ENCODE results near the gene PLXNA4. TPM values are rescaled to one million over a fixed set of nuclear protein-coding genes. Genes with fewer than 3 reads are reported as not detected.

PLXNA4 gene
- total and polyA plus RNA-seq, 2 donors (not counting 1 experiment from before 2014, with no cell fraction given) = not detected

DNA sequence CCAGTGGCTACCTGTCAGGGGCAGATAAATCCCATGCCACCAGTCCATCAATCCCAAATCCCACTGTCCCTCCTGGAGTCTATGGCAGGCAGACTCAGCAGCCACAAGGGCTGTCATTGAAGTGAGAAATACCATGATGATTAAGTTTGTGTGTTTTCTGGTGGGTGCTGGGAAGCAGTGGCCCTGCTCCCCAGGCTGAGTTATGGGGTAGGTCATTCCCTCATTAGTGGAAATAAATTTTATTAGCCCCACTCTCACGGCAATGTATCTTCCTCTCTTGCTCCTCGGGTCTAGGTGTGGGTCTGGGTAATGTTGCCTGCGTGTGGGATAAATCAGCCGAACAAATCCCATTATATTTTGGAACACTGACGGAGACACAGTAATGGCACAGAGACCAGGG, 76.8 kb downstream of the PLXNA4 start:
- H3K27me3 ChIP-seq (replicated peaks in 1 of 4; ENCODE audit: control extremely low read depth in 1 of 4, control insufficient read depth in 3 of 4, insufficient read depth in 4 of 4, low read length in 3 of 4) = no peaks in the 10 kb centered on the region
- no peak overlapping the region for H3K4me2 ChIP-seq (replicated peaks; ENCODE audit: low read depth, low read length, poor library complexity, severe bottlenecking)
- H3K27ac ChIP-seq (ENCODE audit: low read length in 2 of 2) = no peak overlapping the region
- intact Hi-C loops (cut with micrococcal nuclease) = no loop called here
- no peak for TF ChIP-seq EZH2 (IDR thresholded peaks at IDR 0.05; ENCODE audit: borderline replicate concordance, insufficient read depth, low read depth, low read length, poor library complexity, severe bottlenecking)
- TF ChIP-seq, protein P1, sequence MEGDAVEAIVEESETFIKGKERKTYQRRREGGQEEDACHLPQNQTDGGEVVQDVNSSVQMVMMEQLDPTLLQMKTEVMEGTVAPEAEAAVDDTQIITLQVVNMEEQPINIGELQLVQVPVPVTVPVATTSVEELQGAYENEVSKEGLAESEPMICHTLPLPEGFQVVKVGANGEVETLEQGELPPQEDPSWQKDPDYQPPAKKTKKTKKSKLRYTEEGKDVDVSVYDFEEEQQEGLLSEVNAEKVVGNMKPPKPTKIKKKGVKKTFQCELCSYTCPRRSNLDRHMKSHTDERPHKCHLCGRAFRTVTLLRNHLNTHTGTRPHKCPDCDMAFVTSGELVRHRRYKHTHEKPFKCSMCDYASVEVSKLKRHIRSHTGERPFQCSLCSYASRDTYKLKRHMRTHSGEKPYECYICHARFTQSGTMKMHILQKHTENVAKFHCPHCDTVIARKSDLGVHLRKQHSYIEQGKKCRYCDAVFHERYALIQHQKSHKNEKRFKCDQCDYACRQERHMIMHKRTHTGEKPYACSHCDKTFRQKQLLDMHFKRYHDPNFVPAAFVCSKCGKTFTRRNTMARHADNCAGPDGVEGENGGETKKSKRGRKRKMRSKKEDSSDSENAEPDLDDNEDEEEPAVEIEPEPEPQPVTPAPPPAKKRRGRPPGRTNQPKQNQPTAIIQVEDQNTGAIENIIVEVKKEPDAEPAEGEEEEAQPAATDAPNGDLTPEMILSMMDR (IDR thresholded peaks at IDR 0.05) = no peak
- Mint-ChIP-seq H3K4me1 (no peaks in the 10 kb centered on the region), H3K9me3 (ENCODE audit: insufficient read depth) (no peaks in the 10 kb centered on the region), H3K27me3 (peaks cover 8% of the 10 kb centered on the region), H3K4me3 (no peak overlapping the region), H3K27ac (no peak overlapping the region)
- H3K4me1 ChIP-seq (ENCODE audit: control insufficient read depth in 2 of 2, insufficient read depth in 2 of 2, low read length in 2 of 2) = no peaks in the 10 kb centered on the region
- H3K4me3 ChIP-seq (ENCODE audit: control extremely low read depth in 1 of 5, extremely low read depth in 1 of 5, insufficient read depth in 1 of 5, low read depth in 2 of 5, low read length in 4 of 5) = no peak overlapping the region
- no peaks in the 10 kb centered on the region for H4K20me1 ChIP-seq (ENCODE audit: control insufficient read depth, insufficient read depth, low read length, poor library complexity, severe bottlenecking)
- H3K9me3 ChIP-seq (ENCODE audit: control extremely low read depth in 1 of 3, control insufficient read depth in 2 of 3, insufficient read depth in 1 of 3, low read length in 2 of 3) = peaks cover 0 to 3% (median 0%) of the 10 kb centered on the region in 3 donors
- DNase-seq = no peak
- WGBS (ENCODE audit: insufficient coverage) = no CpG with 5 or more reads among the region's 5 CpGs
- ChIA-PET POLR2A (no interaction called here), CTCF (interaction anchor here (0.8 kb wide), 1 partner anchor 10 kb away, joined by 3 read pairs; no protein-coding TSS in a partner anchor)
- H3K36me3 ChIP-seq (replicated peaks in 1 of 2; ENCODE audit: control extremely low read depth in 1 of 2, control insufficient read depth in 1 of 2, extremely low read depth in 1 of 2, insufficient read depth in 2 of 2, low read length in 1 of 2) = no peaks in the 10 kb centered on the region
- no peaks in the 10 kb centered on the region for H3K79me2 ChIP-seq (ENCODE audit: control insufficient read depth, insufficient read depth, low read length)
- no peak overlapping the region for H2AFZ ChIP-seq (ENCODE audit: insufficient read depth, low read depth, low read length, poor library complexity, severe bottlenecking)
- ATAC-seq (ENCODE audit: low read depth) = no peak
- no peak overlapping the region for H3K9ac ChIP-seq (ENCODE audit: low read length)

DNA sequence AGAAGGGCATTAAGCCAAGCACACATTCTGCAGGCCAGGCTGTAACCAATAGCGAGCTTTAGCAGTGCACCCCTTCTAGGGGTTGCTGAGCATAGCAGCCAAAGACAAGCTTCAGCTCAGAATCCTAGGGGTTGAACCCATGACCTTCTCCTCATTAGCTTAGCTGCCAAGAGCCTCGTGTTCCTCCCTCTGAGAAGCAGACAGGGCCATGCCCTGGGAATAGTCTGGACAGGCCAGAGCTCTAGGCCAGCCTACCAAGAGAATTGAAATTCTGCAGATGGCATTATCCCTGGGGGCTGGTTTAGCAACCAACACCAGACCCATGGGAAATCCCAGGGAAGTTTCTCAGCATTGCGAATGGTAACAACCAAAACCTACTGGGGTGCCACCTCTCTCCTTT, 77.2 kb downstream of the PLXNA4 start:
- Histone ChIP-seq H3K4me1 (ENCODE audit: control insufficient read depth in 2 of 2, insufficient read depth in 2 of 2, low read length in 2 of 2) (no peaks in the 10 kb centered on the region), H3K79me2 (ENCODE audit: control insufficient read depth, insufficient read depth, low read length) (no peaks in the 10 kb centered on the region)
- H3K27ac Mint-ChIP-seq = no peak overlapping the region

More for the DNA sequence above, 77.2 kb downstream of the PLXNA4 start:
- Histone ChIP-seq H3K27ac (ENCODE audit: low read length in 2 of 2) (no peak overlapping the region), H3K27me3 (replicated peaks in 1 of 4; ENCODE audit: control extremely low read depth in 1 of 4, control insufficient read depth in 3 of 4, insufficient read depth in 4 of 4, low read length in 3 of 4) (no peaks in the 10 kb centered on the region), H3K4me3 (ENCODE audit: control extremely low read depth in 1 of 5, extremely low read depth in 1 of 5, insufficient read depth in 1 of 5, low read depth in 2 of 5, low read length in 4 of 5) (no peak overlapping the region), H3K36me3 (replicated peaks in 1 of 2; ENCODE audit: control extremely low read depth in 1 of 2, control insufficient read depth in 1 of 2, extremely low read depth in 1 of 2, insufficient read depth in 2 of 2, low read length in 1 of 2) (no peaks in the 10 kb centered on the region), H3K9ac (ENCODE audit: low read length) (no peak overlapping the region), H4K20me1 (ENCODE audit: control insufficient read depth, insufficient read depth, low read length, poor library complexity, severe bottlenecking) (no peaks in the 10 kb centered on the region), H3K9me3 (ENCODE audit: control extremely low read depth in 1 of 3, control insufficient read depth in 2 of 3, insufficient read depth in 1 of 3, low read length in 2 of 3) (peaks cover 0 to 5% (median 0%) of the 10 kb centered on the region in 3 donors), H2AFZ (ENCODE audit: insufficient read depth, low read depth, low read length, poor library complexity, severe bottlenecking) (no peak overlapping the region), H3K4me2 (replicated peaks; ENCODE audit: low read depth, low read length, poor library complexity, severe bottlenecking) (no peak overlapping the region)
- POLR2A ChIA-PET = no interaction called here
- WGBS (ENCODE audit: insufficient coverage) = 86% methylated on average over 3 of the region's 3 CpGs
- intact Hi-C loops (cut with micrococcal nuclease) = no loop called here
- ATAC-seq (ENCODE audit: low read depth) (no peak), DNase-seq (no peak)
- CTCF ChIA-PET = interaction anchor here (0.8 kb wide), 1 partner anchor 10 kb away, joined by 3 read pairs; no protein-coding TSS in a partner anchor
- no peak for TF ChIP-seq EZH2 (IDR thresholded peaks at IDR 0.05; ENCODE audit: borderline replicate concordance, insufficient read depth, low read depth, low read length, poor library complexity, severe bottlenecking)
- TF ChIP-seq, protein P1 (IDR thresholded peaks at IDR 0.05) = no peak
- H3K4me3 Mint-ChIP-seq = no peak overlapping the region
- H3K9me3 Mint-ChIP-seq (ENCODE audit: insufficient read depth) = no peaks in the 10 kb centered on the region
- H3K4me1 Mint-ChIP-seq = no peaks in the 10 kb centered on the region
- peaks cover 8% of the 10 kb centered on the region for H3K27me3 Mint-ChIP-seq

All from B cell (primary cell).